ENCODE measurements around the gene KRTAP10-11.
"Not testable (repeated sequence)": the region's sequence is repeated elsewhere in the genome, so short reads cannot be mapped to it uniquely, and the experiment has no call there.

KRTAP10-11 gene, protein sequence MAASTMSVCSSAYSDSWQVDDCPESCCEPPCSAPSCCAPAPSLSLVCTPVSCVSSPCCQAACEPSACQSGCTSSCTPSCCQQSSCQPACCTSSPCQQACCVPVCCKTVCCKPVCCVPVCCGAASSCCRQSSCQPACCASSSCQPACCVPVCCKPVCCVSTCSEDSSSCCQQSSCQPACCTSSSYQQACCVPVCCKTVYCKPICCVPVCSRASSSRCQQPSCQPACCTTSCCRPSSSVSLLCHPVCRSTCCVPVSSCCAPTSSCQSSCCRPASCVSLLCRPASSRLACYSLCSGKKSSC

GRCh38 chr21:44646366-44647221, at the start of gene KRTAP10-11:
TSS of gene KRTAP10-11 (plus strand) at chr21:44646414. CDS start at chr21:44646459, 45 bp downstream.
- not testable (repeated sequence) for DNase-seq (ENCODE audit: low read depth in 2 of 2)

- no peak for DNase-seq (ENCODE audit: low read depth in 2 of 2)
These were observed 48.2 kb upstream of the KRTAP10-11 start for GRCh38 chr21:44598061-44598460.

- no peak for DNase-seq (ENCODE audit: low read depth in 2 of 2)
These were observed 46.8 kb upstream of the KRTAP10-11 start for GRCh38 chr21:44599264-44600029.

- DNase-seq (ENCODE audit: low read depth in 2 of 2), result not testable (repeated sequence)
These were observed 45.9 kb upstream of the KRTAP10-11 start, which contains the start of gene KRTAP10-7 for GRCh38 chr21:44600118-44600978. TSS of gene KRTAP10-7 (plus strand) at chr21:44600597. CDS start at chr21:44600622, 25 bp downstream.

DNA sequence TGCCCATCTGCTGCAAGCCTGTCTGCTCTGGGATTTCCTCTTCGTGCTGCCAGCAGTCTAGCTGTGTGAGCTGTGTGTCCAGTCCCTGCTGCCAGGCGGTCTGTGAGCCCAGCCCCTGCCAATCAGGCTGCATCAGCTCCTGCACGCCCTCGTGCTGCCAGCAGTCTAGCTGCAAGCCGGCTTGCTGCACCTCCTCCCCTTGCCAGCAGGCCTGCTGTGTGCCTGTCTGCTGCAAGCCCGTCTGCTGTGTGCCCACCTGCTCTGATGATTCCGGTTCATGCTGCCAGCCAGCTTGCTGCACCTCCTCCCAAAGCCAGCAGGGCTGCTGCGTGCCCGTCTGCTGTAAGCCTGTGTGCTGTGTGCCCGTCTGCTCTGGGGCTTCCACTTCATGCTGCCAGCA, 45.1 kb upstream of the KRTAP10-11 start:
- not testable (repeated sequence) for DNase-seq (ENCODE audit: low read depth in 2 of 2)

DNA sequence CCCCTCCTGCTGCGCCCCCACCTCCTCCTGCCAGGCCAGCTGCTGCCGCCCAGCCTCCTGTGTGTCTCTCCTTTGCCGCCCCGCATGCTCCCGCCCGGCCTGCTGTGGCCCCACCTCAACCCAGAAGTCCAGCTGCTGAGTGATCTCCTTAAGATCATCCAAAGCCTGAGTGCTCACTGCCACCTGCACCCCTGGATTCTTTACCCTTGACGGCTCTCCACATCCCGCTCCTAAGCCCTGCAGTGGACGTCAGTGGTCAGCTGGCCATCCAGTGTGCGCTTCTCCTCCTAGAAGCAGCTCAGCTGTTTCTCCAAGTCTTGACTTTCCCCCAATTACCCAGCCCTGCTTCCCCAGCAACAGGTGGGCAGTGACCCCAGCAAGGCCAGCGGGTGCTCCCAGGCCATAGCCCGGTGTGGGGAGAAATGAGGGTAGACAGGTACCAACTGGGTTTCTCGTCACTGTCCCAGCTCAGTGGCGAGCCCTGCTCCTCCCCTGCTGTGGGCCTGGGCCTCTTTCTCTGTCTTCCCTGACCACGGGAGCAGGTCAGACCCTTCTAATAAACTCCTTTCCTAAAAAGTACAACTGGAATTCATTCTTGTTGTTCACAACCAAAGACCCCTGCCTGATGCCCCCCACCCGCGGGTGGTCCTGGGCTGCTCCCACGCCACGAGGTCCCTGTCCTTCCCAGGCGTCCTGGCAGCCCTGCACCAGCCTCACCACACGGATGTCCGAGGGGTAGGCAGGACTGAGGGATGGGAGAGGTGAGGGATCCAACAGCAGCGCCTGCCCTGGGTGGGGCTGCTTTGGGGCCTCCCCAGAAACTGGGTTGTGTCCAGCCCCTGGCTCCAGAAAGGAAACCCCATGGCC, 44.4 kb upstream of the KRTAP10-11 start:
- DNase-seq (ENCODE audit: low read depth in 2 of 2), result no peak

DNA sequence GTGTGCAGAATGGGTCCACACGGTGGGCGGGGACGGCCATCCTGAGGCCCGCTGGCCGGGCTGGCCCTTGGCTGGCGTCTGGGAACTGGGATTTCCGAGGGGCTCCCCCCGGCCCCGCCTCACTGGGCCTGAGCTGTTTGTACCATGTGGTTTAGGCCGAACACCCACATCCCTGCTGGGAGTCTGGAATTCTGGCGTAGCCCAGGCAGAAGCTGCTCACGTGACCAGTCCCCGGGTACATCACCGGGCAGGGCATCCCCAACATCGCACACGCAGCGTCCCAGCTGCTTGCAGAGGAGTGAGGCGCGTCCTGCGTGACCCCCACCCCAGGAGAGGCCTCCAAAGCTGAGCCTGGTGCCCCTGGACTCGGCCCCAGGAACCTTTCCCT, 43.8 kb upstream of the KRTAP10-11 start:
- no peak for DNase-seq (ENCODE audit: low read depth in 2 of 2)

DNA sequence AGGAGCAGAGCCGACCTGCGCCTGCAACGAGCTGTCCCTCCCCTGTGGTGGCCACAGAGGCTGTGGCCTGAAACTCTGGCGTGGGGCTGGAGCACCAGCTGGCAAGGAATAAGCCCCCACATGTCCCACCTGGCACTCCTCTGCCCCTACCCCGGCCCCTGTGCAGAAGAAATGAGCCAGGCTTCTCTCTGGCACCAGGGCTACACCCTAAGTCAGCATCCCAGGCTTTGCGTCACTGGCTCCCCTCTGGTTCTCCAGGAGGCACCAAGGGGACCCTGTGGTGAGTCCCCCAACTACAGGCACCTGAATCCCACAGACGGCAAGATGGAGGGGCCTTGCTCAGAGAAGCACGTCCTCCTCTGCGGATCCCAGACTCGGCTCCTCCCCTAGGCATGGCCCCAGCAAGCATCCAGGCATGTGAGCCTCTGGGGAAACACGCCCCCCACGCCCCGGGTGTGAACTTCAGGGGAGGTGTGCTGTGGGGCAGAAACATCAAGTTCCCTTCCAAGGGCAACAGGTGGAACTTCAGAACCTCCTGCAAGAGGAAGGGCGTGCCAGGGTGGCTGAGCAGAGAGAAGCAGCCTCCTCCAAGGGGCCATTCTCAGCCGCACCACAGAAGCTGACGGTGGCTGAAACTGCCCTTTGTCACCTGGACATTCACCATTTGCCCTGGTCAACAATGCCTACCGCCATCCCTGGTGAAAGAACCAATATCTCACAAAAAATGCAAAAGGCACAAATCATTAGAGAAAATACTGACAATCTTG, 42.9 kb upstream of the KRTAP10-11 start:
- no peak for DNase-seq (ENCODE audit: low read depth in 2 of 2)

DNA sequence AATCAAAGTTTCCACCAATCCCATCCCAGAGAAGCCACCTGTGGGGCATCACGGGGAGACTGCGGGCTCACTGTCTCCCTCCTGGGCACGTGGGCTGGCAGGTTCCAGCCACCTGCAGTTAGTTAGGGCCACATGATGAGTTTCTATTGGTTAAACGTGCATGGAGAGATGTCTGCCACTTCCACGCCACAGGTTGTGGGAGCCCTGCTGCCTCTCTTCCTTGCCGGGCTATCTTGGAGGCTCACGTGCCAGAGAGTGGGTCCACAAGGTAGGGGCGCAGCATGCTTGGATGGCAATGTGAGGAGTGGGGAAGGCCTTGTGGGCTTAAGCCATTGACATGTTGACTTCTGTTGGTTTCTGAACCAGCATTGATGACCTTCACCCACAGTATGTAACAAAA, 42.3 kb upstream of the KRTAP10-11 start:
- DNase-seq (ENCODE audit: low read depth in 2 of 2), result no peak

GRCh38 chr21:44606495-44606894, 39.7 kb upstream of the KRTAP10-11 start:
- DNase-seq (ENCODE audit: low read depth in 2 of 2), result no peak

DNA sequence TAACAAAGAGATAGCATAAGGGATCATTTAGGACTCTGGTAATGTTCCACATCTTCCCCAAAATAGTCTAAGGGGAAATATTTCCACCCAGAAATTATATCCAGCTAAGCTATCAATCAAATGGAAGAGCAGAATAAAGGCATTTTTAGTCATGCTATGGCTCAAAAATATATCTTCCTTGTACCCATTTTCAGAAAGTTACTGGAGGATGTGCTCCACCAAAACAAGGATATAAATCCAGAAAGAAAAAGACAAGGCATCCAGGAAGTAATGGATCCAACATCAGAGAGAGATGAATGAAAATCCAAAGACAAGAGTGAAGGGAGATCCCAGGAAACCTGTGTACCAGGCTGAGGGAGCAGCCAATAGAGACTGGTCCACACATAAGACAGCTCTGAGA, 37.0 kb upstream of the KRTAP10-11 start:
- no peak for DNase-seq (ENCODE audit: low read depth in 2 of 2)

DNA sequence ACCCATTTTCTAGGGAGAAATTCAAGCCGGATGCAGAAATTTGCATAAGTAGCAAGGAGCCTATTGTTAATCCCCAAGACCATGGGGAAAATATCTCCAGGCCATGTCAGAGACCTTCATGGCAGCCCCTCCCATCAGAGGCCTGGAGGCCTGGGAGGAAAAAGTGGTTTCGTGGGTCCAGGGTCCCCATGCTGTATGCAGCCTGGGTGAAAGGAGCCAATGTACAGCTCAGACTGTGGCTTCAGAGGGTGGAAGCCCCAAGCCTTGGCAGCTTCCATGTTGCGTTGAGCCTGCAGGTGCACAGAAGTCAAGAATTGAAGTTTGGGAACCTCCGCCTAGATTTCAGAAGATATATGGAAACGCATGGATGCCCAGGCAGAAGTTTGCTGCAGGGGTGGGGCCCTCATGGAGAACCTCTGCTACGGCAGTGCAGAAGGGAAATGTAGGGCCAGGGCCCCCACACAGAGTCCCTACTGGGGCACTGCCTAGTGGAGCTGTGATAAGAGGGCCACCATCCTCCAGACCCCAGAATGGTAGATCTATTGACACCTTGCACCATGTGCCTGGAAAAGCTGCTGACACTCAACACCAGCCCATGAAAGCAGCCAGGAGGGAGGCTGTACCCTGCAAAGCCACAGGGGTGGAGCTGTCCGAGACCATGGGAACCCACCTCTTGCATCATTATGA, 35.9 kb upstream of the KRTAP10-11 start:
- not testable (repeated sequence) for DNase-seq (ENCODE audit: low read depth in 2 of 2)

GRCh38 chr21:44611551-44611950, 34.7 kb upstream of the KRTAP10-11 start:
- DNase-seq (ENCODE audit: low read depth in 2 of 2), result no peak

GRCh38 chr21:44612029-44612486, 34.2 kb upstream of the KRTAP10-11 start, which contains the start of gene KRTAP10-8:
TSS of gene KRTAP10-8 (plus strand) at chr21:44612079. CDS start at chr21:44612101, 22 bp downstream.
- DNase-seq (ENCODE audit: low read depth in 2 of 2), result no peak

DNA sequence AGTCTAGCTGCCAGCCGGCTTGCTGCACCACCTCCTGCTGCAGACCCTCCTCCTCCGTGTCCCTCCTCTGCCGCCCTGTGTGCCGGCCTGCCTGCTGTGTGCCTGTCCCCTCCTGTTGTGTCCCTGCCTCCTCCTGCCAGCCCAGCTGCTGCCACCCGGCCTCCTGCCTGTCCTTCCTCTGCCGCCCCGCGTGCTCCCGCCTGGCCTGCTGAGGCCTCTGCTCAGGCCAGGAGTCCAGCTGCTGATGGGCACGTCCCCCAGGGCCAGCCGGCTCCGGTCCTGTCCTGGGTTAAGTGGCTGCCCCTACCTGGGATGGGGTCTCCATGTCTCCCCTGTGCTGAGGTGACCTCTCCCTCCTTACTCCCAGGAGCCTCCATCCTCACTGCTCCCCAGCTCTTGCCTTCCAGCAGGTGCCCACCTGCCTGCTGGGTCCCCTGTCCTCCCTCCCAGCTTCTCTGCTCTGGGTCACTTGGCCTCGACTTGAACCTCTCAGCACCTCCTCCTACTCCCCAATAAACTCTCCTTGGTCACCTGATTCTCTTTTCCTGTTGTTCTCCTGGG, 33.5 kb upstream of the KRTAP10-11 start:
- DNase-seq (ENCODE audit: low read depth in 2 of 2), result no peak

DNA sequence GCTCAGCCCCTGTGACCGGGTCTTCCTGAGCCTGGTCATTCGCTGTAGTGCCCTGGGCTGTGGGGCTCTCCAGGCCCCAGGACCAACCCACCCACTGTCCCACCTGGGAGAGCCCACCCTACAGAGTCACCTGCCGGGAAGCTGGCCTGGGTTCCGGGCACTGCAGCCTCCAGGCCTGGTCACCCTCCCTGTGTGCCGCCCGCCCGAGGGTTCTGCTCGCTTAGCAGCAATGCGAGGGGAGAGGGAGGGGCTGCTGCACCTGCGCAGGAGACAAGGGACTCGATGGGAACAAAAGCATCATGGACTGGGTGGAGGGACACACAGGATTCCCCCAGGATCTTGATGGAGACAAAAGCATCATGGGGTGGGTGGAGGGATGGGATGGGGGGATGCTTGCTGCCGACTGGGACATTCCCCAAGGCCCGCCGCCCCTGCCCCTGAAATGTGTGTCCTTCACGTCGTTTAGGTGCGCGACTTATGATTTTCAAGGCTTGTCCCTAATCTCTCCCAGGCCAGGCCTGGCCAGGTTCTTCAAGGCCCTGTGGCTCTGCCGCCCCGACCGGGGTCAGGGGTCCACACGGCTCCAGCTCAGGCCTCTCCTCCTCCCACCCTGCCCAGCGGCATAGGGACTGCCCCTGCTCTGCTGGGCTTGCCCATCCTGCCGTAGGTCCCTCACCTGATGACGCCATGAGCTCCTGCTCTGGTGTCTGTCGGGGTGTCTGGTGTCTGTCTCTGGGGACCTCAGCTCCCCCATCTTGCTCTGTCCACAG, 32.6 kb upstream of the KRTAP10-11 start:
- DNase-seq (ENCODE audit: low read depth in 2 of 2), result no peak

GRCh38 chr21:44614161-44614631, 32.0 kb upstream of the KRTAP10-11 start:
- no peak for DNase-seq (ENCODE audit: low read depth in 2 of 2)

Data from stimulated activated CD8-positive, alpha-beta memory T cell treated with anti-CD3 and anti-CD28 coated beads, Interleukin-2, amount 100 ng/mL, for 48 hours (primary cell).